Mesendoderm (in vitro differentiated cells): ENCODE data around the gene TXN.
"Not testable (repeated sequence)": the region's sequence is repeated elsewhere in the genome, so short reads cannot be mapped to it uniquely, and the experiment has no call there.

ENCODE experiments used
- DNase-seq: peaks from one replicate; pipeline ENCODE4 v3.0.0; 2013
- H2AK5ac ChIP-seq: 2 replicates; pipeline ENCODE4 v1.6.1; 2013; ENCODE audit warnings: low read length, inconsistent platforms
- H2BK120ac ChIP-seq: 2 replicates; pipeline ENCODE4 v1.6.1; 2013; ENCODE audit warnings: low read depth, mild to moderate bottlenecking, low read length, moderate library complexity, mixed read lengths
- H2BK15ac ChIP-seq: replicated peaks from 2 replicates; pipeline ENCODE4 v1.6.1; 2013; ENCODE audit warnings: low read depth, mild to moderate bottlenecking, moderate library complexity
- H2BK5ac ChIP-seq: 2 replicates; pipeline ENCODE4 v1.6.1; 2013; ENCODE audit warnings: low read length, inconsistent platforms
- H3K18ac ChIP-seq: 2 replicates; pipeline ENCODE4 v1.6.1; 2013; ENCODE audit warnings: mild to moderate bottlenecking, low read length, mixed read lengths
- H3K23ac ChIP-seq: one replicate; pipeline ENCODE4 v1.6.1; 2013; ENCODE audit warnings: low read length
- H3K27ac ChIP-seq: 2 replicates; pipeline ENCODE4 v1.5.1; 2013; ENCODE audit warnings: low read depth, mild to moderate bottlenecking, inconsistent platforms, low read length, moderate library complexity
- H3K27me3 ChIP-seq: 2 replicates; pipeline ENCODE4 v1.6.1; 2013; ENCODE audit warnings: low read length, control low read depth, mild to moderate bottlenecking, inconsistent platforms; ENCODE audit not compliant: insufficient read depth, poor library complexity
- H3K36me3 ChIP-seq: 2 replicates; pipeline ENCODE4 v1.6.1; 2013; ENCODE audit warnings: low read length, inconsistent platforms; ENCODE audit not compliant: control insufficient read depth, insufficient read depth
- H3K4ac ChIP-seq: one replicate; pipeline ENCODE4 v1.6.1; 2013; ENCODE audit warnings: low read depth, mild to moderate bottlenecking, low read length, moderate library complexity
- H3K4me1 ChIP-seq: 2 replicates; pipeline ENCODE4 v1.6.1; 2013; ENCODE audit warnings: low read depth, low read length, inconsistent platforms; ENCODE audit not compliant: control insufficient read depth
- H3K4me2 ChIP-seq: 2 replicates; pipeline ENCODE4 v1.6.1; 2013; ENCODE audit warnings: low read length
- H3K4me3 ChIP-seq: 2 replicates; pipeline ENCODE4 v1.5.1; 2013; ENCODE audit warnings: mild to moderate bottlenecking, low read length
- H3K56ac ChIP-seq: one replicate; pipeline ENCODE4 v1.6.1; 2013; ENCODE audit warnings: low read length
- H3K79me1 ChIP-seq: 2 replicates; pipeline ENCODE4 v1.6.1; 2013; ENCODE audit warnings: low read length, inconsistent platforms
- H3K79me2 ChIP-seq: 2 replicates; pipeline ENCODE4 v1.6.1; 2013; ENCODE audit warnings: mild to moderate bottlenecking, low read length; ENCODE audit not compliant: control insufficient read depth, insufficient read depth
- H3K9ac ChIP-seq: 2 replicates; pipeline ENCODE4 v1.6.1; 2013; ENCODE audit warnings: low read length, inconsistent platforms
- H4K5ac ChIP-seq: one replicate; pipeline ENCODE4 v1.6.1; 2013; ENCODE audit warnings: low read length
- H4K8ac ChIP-seq: one replicate; pipeline ENCODE4 v1.6.1; 2013; ENCODE audit warnings: low read depth, mild to moderate bottlenecking, control low read depth, low read length, moderate library complexity
- WGBS: extraction: QIAGEN DNeasy Blood & Tissue Kit; methylation state at CpG from one replicate; pipeline ENCODE4 v1.1.7; 2013; ENCODE audit warnings: low lambda C conversion rate, missing lambda C conversion rate; ENCODE audit not compliant: insufficient coverage; ENCODE audit errors: extremely low coverage; 5-methylcytosine and 5-hydroxymethylcytosine counted together

Gene TXN

DNA sequence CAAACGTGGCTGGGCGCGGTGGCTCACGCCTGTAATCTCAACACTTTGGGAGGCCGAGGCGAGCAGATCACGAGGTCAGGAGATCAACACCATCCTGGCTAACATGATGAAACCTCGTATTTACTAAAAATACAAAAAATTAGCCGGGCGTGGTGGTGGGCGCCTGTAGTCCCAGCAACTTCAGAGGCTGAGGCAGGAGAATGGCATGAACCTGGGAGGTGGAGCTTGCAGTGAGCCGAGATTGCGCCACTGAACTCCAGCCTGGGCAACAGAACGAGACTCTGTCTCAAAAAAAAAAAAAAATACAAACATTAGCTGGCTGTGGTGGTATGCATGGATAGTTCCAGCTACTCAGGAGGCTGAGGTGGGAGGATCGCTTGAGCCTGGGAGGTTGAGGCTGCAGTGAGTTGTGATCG, 60.2 kb downstream of the TXN start:
- H2BK120ac ChIP-seq, H2BK15ac ChIP-seq, H3K79me1 ChIP-seq, H3K23ac ChIP-seq, H3K79me2 ChIP-seq, H2BK5ac ChIP-seq, H3K27me3 ChIP-seq, H3K4ac ChIP-seq, H3K27ac ChIP-seq, H3K4me1 ChIP-seq, H3K9ac ChIP-seq, H4K5ac ChIP-seq, H3K56ac ChIP-seq, DNase-seq, H4K8ac ChIP-seq, H3K18ac ChIP-seq, H3K4me3 ChIP-seq, H2AK5ac ChIP-seq, H3K4me2 ChIP-seq, H3K36me3 ChIP-seq: not testable (repeated sequence)
- WGBS = no CpG with 5 or more reads among the region's 16 CpGs
